ENCODE results near the gene SH3PXD2A.
"Not testable (repeated sequence)": the region's sequence is repeated elsewhere in the genome, so short reads cannot be mapped to it uniquely, and the experiment has no call there.

Gene SH3PXD2A

GRCh38 chr10:103763374-103764202 is 91.8 kb downstream of the SH3PXD2A start:
- DNase-seq: no peak

DNA sequence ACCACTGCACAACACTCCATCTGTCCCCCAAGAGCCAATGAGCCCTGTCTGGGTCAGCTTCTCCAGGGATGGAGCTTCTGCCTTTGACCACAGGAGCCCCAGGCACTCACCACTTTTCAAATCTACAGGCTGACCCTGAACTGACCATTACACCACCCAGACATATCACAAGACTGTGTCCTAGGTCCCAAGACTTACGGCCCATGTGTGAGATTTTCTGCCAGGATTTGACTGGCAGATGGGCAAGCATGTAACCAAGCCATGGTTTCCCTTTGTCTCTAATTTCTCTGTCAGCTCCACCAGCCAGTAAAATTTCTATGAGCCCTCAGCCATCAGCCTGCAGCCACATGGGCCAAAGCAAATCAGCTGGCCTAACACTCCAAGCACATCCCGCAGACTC is 92.5 kb downstream of the SH3PXD2A start:
- no peak for DNase-seq

DNA sequence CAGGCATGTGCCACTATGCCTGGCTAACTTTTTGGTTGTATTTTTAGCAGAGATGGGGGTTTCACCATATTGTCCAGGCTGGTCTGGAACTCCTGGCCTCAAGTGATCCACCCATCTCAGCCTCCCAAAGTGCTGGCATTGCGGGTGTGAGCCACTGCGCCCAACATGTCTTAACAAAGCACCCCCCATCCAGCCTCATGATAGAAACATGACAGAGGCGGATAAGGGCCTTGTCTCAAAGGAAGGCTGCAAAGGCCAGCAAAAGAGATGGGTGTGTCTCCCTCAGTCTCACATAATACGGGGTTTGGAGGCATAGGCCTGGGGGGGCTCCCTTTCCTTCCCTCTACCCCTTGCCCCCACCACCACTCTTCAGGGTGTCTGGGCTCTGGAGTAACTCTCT is 93.2 kb downstream of the SH3PXD2A start:
- DNase-seq: no peak

DNA sequence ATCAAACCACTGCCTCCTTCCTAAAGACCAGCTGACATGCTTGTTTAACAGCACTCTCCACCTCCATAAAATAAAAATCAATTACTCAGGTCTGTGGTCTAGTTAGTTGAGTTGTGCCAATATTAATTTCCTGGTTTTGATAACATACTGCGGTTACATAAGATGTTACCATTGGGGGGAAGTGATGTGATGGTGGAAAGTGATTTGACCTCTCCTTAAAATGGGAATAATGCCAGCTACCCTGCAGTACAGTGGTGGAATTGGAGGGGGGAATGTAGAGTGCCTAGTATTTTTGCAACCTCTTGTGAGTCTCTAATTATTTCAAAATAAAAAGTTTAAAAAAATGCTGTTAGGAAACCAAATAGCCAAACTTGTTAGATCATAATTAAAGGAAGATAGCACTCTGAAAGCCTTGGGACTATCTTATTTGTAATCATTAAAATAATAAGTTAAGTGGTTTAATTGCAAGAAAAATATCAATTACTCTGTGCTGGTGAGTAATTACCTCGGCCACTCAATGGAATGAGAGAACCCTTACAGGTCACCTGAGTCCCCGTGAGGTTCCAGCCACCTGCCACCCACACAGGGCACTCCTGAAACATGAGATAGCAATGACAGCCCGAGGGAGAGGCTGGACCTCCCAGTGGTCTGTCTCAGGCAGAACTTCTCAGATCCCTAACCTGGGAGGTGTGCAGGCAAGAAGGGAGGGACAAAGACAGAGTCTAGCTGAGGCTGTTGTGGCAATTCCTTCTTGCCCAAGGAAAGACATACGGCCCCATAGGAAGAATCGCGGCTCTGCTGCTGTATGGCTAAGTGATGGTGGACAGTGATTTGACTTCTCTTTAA is 94.1 kb downstream of the SH3PXD2A start:
- no peak for DNase-seq

DNA sequence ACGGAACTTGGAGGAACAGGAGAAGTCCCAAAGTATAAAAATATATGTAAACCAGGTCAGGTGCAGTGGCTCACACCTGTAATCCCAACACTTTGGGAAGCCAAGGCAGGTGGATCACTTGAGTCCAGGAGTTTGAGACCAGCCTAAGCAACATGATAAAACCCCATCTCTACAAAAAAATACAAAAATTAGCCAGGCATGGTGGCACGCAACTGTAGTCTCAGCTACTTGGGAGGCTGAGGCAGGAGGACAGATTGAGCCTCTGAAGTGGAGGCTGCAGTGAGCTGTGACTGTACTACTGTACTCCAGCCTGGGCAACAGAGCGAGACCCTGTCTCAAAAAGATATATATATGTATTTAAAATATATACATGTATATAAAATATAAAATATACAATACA is 95.1 kb downstream of the SH3PXD2A start:
- not testable (repeated sequence) for DNase-seq

DNA sequence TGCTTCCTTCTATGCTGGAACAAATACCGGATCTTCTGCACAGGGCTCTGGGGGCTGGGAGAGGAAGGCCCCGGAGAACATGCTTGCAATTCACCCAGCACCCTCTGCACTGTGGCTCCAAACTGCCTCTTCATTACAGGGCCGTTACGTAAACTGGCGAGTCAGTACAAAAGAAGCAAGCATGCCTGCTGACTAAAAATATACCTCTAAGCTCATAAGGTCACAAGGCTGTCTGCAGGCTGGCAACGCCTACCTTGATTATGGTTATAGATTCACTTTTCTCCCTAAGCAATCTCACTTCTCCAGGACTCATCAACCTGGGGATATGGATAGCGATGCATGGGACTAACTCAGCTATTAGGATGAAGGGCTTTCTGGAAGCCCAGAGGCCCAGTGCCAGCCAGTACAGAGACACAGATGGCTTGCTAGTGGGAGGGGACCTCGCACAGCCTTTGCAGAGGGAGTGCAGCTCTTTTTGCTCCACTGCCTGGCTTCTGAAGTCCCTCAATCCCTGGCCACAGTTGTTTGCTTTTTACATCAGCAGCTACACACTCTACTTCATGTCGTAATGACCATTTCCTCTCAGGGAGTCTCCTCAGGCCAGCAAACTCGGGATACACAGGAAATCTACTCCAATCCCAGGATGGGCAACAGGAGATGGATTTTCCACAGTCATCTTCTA is 96.1 kb downstream of the SH3PXD2A start:
- peak; percentile 74 for DNase-seq

- DNase-seq: no peak
These were observed 97.1 kb downstream of the SH3PXD2A start for GRCh38 chr10:103758294-103758681.

GRCh38 chr10:103757531-103758293 is 97.7 kb downstream of the SH3PXD2A start:
- DNase-seq: peak; percentile 19

DNA sequence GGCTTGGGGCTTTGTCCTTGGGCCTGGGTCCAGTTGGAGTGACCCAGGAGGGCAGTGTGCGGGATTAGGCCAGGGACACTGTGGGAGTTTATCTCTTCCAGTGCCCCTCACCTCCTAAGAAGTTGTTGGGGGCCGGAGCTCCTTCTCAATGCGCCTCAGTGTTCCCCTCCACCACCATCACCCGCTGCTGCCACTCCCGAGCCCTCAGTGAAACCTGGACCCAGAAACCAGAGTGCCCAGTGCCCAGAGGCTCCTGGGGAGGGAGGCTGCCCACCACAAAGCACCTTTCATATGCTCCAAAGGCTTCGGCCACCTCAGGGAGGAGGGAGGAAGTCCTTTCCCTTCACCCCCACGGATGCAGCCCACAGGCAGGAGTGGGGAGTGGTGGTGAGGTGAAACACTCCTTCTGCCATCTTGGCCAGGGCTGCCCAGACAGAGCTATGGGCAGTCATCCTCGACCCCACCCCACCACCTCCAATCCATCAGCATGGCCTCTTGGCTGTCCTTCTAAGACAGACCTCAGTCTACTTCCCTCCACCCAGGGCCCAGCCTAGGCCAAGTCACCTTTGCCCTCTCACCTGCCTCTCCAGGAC is 99.0 kb downstream of the SH3PXD2A start:
- no peak for DNase-seq

DNA sequence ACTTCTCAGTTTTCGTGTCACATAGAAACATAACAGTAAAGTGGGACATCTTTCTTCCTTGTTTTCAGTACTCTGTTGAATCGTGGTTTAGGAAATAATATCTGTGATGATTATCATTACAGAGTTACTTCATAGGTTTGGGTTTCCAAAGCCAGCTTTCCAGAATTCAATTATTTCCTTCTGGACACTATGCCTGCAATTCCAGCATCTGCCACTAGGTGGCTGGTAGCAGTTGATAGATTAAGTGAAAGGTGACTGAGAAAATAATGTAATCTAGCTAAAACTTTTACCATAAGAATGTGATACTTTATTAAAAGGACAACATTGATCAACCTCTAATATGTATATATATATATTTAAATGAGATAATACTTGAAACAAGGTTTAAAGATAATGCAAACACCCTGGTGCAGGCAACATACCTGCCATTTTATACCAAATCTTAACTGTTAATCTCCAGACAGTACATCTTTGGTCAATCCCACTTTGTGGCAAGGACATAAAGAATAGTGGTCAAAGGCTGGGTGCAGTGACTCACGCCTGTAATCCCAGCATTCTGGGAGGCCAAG is 102.6 kb downstream of the SH3PXD2A start:
- no peak for DNase-seq

- no peak for DNase-seq
These were observed 103.6 kb downstream of the SH3PXD2A start for GRCh38 chr10:103751667-103752290.

DNA sequence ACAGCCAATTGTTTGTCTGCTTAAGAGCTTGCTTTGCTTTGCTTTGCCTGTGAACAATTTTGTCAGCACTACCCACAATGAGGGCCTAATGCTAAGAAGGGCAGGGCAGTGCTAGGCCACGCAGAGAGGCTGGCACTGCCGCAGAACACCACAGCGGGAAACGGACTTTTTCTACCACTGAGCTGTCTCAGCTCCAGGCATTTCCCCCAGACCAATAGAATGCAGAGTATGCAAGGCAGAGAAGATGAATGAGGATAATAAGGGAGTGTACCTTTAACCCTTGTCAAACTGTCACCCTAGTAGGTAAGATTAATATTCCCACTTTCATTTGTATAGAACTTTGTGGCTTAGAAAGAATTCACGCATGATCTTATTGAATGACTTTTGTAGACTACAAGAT is 104.5 kb downstream of the SH3PXD2A start:
- no peak for DNase-seq

DNA sequence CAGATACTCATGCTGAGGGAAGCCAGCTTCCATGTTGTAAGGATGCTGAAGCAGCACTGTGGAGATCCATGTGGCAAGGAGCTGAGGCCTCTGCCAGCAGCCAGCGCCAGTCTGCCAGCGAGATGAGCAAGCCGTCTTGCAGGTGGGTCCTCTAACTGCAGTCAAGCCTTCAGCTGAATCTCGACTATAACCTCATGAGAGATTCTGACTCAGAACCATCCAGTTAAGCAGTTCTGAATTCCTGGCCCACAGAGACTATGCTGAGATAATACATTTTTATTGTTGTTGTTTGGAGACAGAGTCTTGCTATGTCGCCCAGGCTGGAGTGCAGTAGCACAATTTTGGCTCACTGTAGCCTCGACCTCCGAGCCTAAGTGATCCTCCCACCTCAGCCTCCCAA is 105.6 kb downstream of the SH3PXD2A start:
- no peak for DNase-seq

DNA sequence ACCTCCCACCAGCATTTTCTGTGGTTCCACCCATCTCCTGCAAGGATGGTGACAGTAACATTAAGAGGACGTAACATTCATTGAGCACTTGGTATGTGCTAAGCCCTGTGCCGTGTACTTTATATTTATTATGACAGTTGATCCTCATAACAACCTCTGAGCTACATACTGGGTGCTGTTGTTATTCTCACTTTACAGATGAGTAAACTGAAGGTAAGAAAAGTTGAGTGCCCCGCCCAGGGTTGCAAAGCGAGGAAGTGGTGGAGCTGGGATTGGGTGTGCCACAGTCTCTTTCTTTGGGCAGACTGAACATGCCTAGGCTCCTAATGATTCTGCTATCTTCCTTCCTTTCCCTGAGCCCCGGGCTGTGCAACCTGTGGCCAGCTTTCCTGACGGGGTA is 107.4 kb downstream of the SH3PXD2A start:
- no peak for DNase-seq

DNA sequence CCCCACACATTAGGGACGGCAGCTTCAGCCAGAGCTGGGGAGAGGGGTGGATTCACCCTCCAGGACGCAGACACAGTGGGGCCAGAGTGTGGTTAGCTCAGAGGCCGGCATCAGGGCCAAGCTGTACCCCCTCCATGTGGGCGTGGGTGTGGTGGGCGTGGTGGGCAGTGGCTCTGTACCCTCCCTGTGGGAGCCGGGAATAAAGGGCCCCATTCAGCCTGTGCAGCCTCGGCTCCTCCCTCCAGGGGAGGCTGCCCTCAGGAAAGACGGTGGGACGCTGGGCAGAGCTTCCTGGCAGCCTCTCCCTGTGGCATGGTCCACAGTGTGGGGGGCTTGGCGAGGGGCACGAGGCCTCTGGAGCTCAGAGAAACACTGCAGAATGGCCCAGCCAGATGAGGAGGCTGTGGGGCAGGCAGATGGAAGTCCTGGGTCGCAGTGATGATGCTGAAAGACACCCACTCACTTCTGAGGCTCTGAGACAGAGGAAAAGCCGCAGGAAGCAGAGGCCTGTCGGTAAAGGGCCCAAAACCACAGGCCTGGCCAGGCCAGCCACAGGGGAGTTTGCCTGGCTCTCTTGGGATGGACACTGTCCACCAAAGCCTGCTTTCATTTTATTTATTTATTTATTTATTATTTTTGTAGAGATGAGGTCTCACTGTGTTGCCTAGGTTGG is 108.0 kb downstream of the SH3PXD2A start:
- no peak for DNase-seq

GRCh38 chr10:103746598-103746997 is 108.8 kb downstream of the SH3PXD2A start:
- no peak for DNase-seq

- DNase-seq: no peak
These were observed 109.8 kb downstream of the SH3PXD2A start for GRCh38 chr10:103745341-103746247.

GRCh38 chr10:103742824-103743223 is 112.6 kb downstream of the SH3PXD2A start:
- no peak for DNase-seq

- no peak for DNase-seq
These were observed 114.8 kb downstream of the SH3PXD2A start for GRCh38 chr10:103740611-103741010.
